ENCODE data around the gene NR2C1. TPM values are rescaled to one million over a fixed set of nuclear protein-coding genes. Genes with fewer than 3 reads are reported as not detected.

Gene NR2C1
- total and polyA plus RNA-seq, 10 of the 15 experiments (the other 5 are each of a cell fraction or from before 2014, with no cell fraction given) = 8.8 to 38.1 (median 31.3) TPM

- ChIA-PET SMC1A (ENCODE audit: uncharacterized antibody, unreplicated experiment) (interaction anchor here (0.8 to 1.0 kb wide), 2 partner anchors 10 to 81 kb away, joined by 3 read pairs; no protein-coding TSS in a partner anchor), CTCF (no interaction called here), RAD21 (ENCODE audit: unreplicated experiment) (interaction anchor here (0.6 to 0.7 kb wide), 2 partner anchors 61 to 417 kb away, joined by 3 to 4 read pairs; no protein-coding TSS in a partner anchor), POLR2A (interaction anchor here (0.6 kb wide), 1 partner anchor 92 kb away, joined by 4 read pairs; no protein-coding TSS in a partner anchor)
- Histone ChIP-seq H3K9ac (ENCODE audit: control insufficient read depth, insufficient read depth, low read length) (no peak overlapping the region), H2AFZ (ENCODE audit: control insufficient read depth, low read depth, low read length) (no peak overlapping the region), H3K79me2 (ENCODE audit: control insufficient read depth, insufficient read depth, low read length) (no peaks in the 10 kb centered on the region), H4K20me1 (ENCODE audit: control insufficient read depth, insufficient read depth) (no peaks in the 10 kb centered on the region), H3K9me3 (replicated peaks; ENCODE audit: control insufficient read depth, insufficient read depth, low read length) (no peaks in the 10 kb centered on the region), H3K4me3 (no peak overlapping the region), H3K27me3 (replicated peaks in 1 of 2; ENCODE audit: control insufficient read depth in 2 of 2, insufficient read depth in 2 of 2, low read length in 1 of 2) (no peaks in the 10 kb centered on the region), H3K4me1 (ENCODE audit: control insufficient read depth, insufficient read depth, low read length) (no peaks in the 10 kb centered on the region), H3K4me2 (ENCODE audit: control insufficient read depth, insufficient read depth) (no peak overlapping the region), H3K36me3 (ENCODE audit: control insufficient read depth in 2 of 2, insufficient read depth in 2 of 2, low read length in 1 of 2) (peaks cover 3 to 10% of the 10 kb centered on the region in 2 experiments; a peak in 3 of 4 replicates), H3K27ac (ENCODE audit: control insufficient read depth, insufficient read depth) (no peak overlapping the region)
- 100% methylated on average over 2 of the region's 2 CpGs for WGBS (ENCODE audit: insufficient coverage, insufficient replicate concordance, low lambda C conversion rate, missing lambda C conversion rate)
- no peak for FAIRE-seq
- TF ChIP-seq POLR2A (IDR thresholded peaks at IDR 0.05; ENCODE audit: low read depth, low read length) (no peak), SP1 (IDR thresholded peaks at IDR 0.05; ENCODE audit: low read depth, low read length) (no peak), SIN3A (IDR thresholded peaks at IDR 0.05; ENCODE audit: low read depth, low read length) (no peak), JUNB (IDR thresholded peaks at IDR 0.05) (no peak), CEBPB (IDR thresholded peaks at IDR 0.05; ENCODE audit: borderline replicate concordance in 1 of 2, low read depth in 2 of 2, low read length in 2 of 2) (no peak), SREBF1 (IDR thresholded peaks at IDR 0.05; ENCODE audit: low read length) (no peak), BCL11A (IDR thresholded peaks at IDR 0.05; ENCODE audit: low read depth, low read length) (no peak), FOXM1 (IDR thresholded peaks at IDR 0.05; ENCODE audit: low read depth, low read length) (no peak), CUX1 (IDR thresholded peaks at IDR 0.05; ENCODE audit: insufficient replicate concordance, low read depth, low read length) (no peak), PKNOX1 (IDR thresholded peaks at IDR 0.05) (no peak)
- TF ChIP-seq, protein P1, sequence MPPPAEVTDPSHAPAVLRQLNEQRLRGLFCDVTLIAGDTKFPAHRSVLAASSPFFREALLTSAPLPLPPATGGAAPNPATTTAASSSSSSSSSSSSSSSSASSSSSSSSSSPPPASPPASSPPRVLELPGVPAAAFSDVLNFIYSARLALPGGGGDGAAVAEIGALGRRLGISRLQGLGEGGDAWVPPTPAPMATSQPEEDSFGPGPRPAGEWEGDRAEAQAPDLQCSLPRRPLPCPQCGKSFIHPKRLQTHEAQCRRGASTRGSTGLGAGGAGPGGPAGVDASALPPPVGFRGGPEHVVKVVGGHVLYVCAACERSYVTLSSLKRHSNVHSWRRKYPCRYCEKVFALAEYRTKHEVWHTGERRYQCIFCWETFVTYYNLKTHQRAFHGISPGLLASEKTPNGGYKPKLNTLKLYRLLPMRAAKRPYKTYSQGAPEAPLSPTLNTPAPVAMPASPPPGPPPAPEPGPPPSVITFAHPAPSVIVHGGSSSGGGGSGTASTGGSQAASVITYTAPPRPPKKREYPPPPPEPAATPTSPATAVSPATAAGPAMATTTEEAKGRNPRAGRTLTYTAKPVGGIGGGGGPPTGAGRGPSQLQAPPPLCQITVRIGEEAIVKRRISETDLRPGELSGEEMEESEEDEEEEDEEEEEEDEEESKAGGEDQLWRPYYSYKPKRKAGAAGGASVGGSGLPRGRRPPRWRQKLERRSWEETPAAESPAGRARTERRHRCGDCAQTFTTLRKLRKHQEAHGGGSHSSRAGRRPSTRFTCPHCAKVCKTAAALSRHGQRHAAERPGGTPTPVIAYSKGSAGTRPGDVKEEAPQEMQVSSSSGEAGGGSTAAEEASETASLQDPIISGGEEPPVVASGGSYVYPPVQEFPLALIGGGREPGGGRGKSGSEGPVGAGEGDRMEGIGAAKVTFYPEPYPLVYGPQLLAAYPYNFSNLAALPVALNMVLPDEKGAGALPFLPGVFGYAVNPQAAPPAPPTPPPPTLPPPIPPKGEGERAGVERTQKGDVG (CRISPR knock-in tag; IDR thresholded peaks at IDR 0.05) = no peak
- ATAC-seq = no peak
- in situ Hi-C loops (cut with MboI) (no loop called here), intact Hi-C loops (cut with micrococcal nuclease; ENCODE audit: unreplicated experiment) (no loop called here)
- BruUV-seq (replicated peaks) = no TSS peak
- no peak for DNase-seq (ENCODE audit: low read depth, low spot score)
These were observed 19.2 kb downstream of the NR2C1 start for GRCh38 chr12:95054206-95054605.

Measured in GM12878 (cell line).